ENCODE data around the gene RNF39. TPM values are rescaled to one million over a fixed set of nuclear protein-coding genes. Genes with fewer than 3 reads are reported as not detected.
A peak's percentile ranks its signal among the peaks of the same experiment; 100 is the strongest.

Gene RNF39
- total and polyA plus RNA-seq, 2 of the 13 experiments (the other 11 are each of a cell fraction or from before 2014, with no cell fraction given) = 0.13 to 1.8 TPM

GRCh38 chr6:30101444-30102413, 26.2 kb upstream of the RNF39 start (continued):
- 0 out of 2 replicates have a peak, but pooled peaks have one; percentile 25 for TF ChIP-seq ZNF331 (CRISPR knock-in tag; IDR thresholded peaks at IDR 0.05)
- no peak for TF ChIP-seq ZNF761 (CRISPR knock-in tag; conservative IDR thresholded peaks at IDR 0.05)
- no peak for TF ChIP-seq EHMT2 (IDR thresholded peaks at IDR 0.05; ENCODE audit: borderline replicate concordance, low read depth, low read length)
- TF ChIP-seq ZNF337 (CRISPR knock-in tag; IDR thresholded peaks at IDR 0.05; ENCODE audit: borderline replicate concordance, low read depth) = no peak
- TF ChIP-seq MBNL3 (CRISPR knock-in tag; conservative IDR thresholded peaks at IDR 0.05) = no peak
- TF ChIP-seq ZNF780A (CRISPR knock-in tag; IDR thresholded peaks at IDR 0.05) = no peak
- peak in 1 of 2 experiments; percentile 29; a peak in 1 of 4 replicates for TF ChIP-seq EP300 (IDR thresholded peaks at IDR 0.05; ENCODE audit: low read depth in 2 of 2, low read length in 2 of 2)
- TF ChIP-seq EP300 (CRISPR knock-in tag; IDR thresholded peaks at IDR 0.05; ENCODE audit: borderline replicate concordance) = no peak; the same call in 1 of the 2 replicates
- TF ChIP-seq, protein P1, sequence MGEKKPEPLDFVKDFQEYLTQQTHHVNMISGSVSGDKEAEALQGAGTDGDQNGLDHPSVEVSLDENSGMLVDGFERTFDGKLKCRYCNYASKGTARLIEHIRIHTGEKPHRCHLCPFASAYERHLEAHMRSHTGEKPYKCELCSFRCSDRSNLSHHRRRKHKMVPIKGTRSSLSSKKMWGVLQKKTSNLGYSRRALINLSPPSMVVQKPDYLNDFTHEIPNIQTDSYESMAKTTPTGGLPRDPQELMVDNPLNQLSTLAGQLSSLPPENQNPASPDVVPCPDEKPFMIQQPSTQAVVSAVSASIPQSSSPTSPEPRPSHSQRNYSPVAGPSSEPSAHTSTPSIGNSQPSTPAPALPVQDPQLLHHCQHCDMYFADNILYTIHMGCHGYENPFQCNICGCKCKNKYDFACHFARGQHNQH (CRISPR knock-in tag; IDR thresholded peaks at IDR 0.05) = peak; percentile 83
- TF ChIP-seq ADNP (CRISPR knock-in tag; IDR thresholded peaks at IDR 0.05) = no peak
- TF ChIP-seq ZNF792 (CRISPR knock-in tag; IDR thresholded peaks at IDR 0.05) = peak; percentile 85
- TF ChIP-seq GATAD2A (CRISPR knock-in tag; IDR thresholded peaks at IDR 0.05) = no peak; the same call in 1 of the 2 replicates
- TF ChIP-seq NBN (conservative IDR thresholded peaks at IDR 0.05) = no peak
- 0 out of 2 replicates have a peak, but pooled peaks have one; percentile 13 for TF ChIP-seq SOX13 (IDR thresholded peaks at IDR 0.05)
- TF ChIP-seq SOX13 (CRISPR knock-in tag; conservative IDR thresholded peaks at IDR 0.05 in 1 of 2, IDR thresholded peaks at IDR 0.05 in 1 of 2) = peak in 1 of 2 experiments; percentile 42; a peak in 2 of 4 replicates
- TF ChIP-seq, protein P2, sequence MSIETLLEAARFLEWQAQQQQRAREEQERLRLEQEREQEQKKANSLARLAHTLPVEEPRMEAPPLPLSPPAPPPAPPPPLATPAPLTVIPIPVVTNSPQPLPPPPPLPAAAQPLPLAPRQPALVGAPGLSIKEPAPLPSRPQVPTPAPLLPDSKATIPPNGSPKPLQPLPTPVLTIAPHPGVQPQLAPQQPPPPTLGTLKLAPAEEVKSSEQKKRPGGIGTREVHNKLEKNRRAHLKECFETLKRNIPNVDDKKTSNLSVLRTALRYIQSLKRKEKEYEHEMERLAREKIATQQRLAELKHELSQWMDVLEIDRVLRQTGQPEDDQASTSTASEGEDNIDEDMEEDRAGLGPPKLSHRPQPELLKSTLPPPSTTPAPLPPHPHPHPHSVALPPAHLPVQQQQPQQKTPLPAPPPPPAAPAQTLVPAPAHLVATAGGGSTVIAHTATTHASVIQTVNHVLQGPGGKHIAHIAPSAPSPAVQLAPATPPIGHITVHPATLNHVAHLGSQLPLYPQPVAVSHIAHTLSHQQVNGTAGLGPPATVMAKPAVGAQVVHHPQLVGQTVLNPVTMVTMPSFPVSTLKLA (IDR thresholded peaks at IDR 0.05) = peak; percentile 55
- 0 out of 2 replicates have a peak, but pooled peaks have one; percentile 56 for TF ChIP-seq ZBTB42 (CRISPR knock-in tag; IDR thresholded peaks at IDR 0.05)
- TF ChIP-seq CHCHD3 (CRISPR knock-in tag; IDR thresholded peaks at IDR 0.05) = no peak
- peak; percentile 27; the same call in 1 of the 2 replicates for TF ChIP-seq CBX5 (CRISPR knock-in tag; IDR thresholded peaks at IDR 0.05; ENCODE audit: borderline replicate concordance)
- TF ChIP-seq, protein P3, sequence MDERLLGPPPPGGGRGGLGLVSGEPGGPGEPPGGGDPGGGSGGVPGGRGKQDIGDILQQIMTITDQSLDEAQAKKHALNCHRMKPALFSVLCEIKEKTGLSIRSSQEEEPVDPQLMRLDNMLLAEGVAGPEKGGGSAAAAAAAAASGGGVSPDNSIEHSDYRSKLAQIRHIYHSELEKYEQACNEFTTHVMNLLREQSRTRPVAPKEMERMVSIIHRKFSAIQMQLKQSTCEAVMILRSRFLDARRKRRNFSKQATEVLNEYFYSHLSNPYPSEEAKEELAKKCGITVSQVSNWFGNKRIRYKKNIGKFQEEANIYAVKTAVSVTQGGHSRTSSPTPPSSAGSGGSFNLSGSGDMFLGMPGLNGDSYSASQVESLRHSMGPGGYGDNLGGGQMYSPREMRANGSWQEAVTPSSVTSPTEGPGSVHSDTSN (CRISPR knock-in tag; IDR thresholded peaks at IDR 0.05) = no peak
- no peak for TF ChIP-seq SMC3 (IDR thresholded peaks at IDR 0.05; ENCODE audit: low read length)
- TF ChIP-seq ZNF572 (CRISPR knock-in tag; IDR thresholded peaks at IDR 0.05) = 0 out of 2 replicates have a peak, but pooled peaks have one; percentile 47
- peak; percentile 79 for TF ChIP-seq AHR (CRISPR knock-in tag; IDR thresholded peaks at IDR 0.05)
- TF ChIP-seq PBX3 (CRISPR knock-in tag; IDR thresholded peaks at IDR 0.05; ENCODE audit: borderline replicate concordance) = no peak
- TF ChIP-seq KLF15 (CRISPR knock-in tag; IDR thresholded peaks at IDR 0.05; ENCODE audit: borderline replicate concordance) = peak; percentile 72; the same call in 1 of the 2 replicates
- no peak for TF ChIP-seq ZNF614 (CRISPR knock-in tag; IDR thresholded peaks at IDR 0.05; ENCODE audit: borderline replicate concordance)

All from HepG2 (cell line).